SK-N-SH (cell line): ENCODE measurements around the gene SRD5A1. TPM values are rescaled to one million over a fixed set of nuclear protein-coding genes. Genes with fewer than 3 reads are reported as not detected.

Experiments used
- CTCF ChIA-PET: fragments of 300-600, 350-600 bp; formaldehyde crosslinking; extraction: SDS; loops from one replicate; lab custom pipeline; 2021; lab: Yijun Ruan, JAX
- POLR2A ChIA-PET: fragments of 350-600 bp; sonication (Branson Sonifier 250); formaldehyde crosslinking; extraction: SDS; loops from one replicate; lab custom pipeline; 2020; ENCODE audit warnings: antibody characterized with exemption, inconsistent platforms; lab: Yijun Ruan, JAX
- DNase-seq: peaks from one replicate; pipeline ENCODE4 v3.0.0; 2012
- H2AFZ ChIP-seq: fragments of 200-600 bp; sonication (generic); 2 replicates; pipeline ENCODE4 v1.8.1; 2016; ENCODE audit warnings: antibody characterized with exemption, mild to moderate bottlenecking, low read depth
- H3F3A ChIP-seq: fragments of 200-600 bp; sonication (generic); replicated peaks from 2 replicates; pipeline ENCODE3; 2016; ENCODE audit warnings: antibody characterized with exemption, mild to moderate bottlenecking; ENCODE audit not compliant: insufficient read depth
- H3K27ac ChIP-seq, 2 experiments: fragments of 200-500 bp in 1 of 2; fragments of 200-600 bp in 1 of 2; sonication (Bioruptor generic) in 1 of 2; sonication (generic), shearing (Covaris generic) in 1 of 2; 2 replicates each; pipeline versions ENCODE4 v1.5.1 to v1.6.1; 2014 to 2016; ENCODE audit warnings: low read depth in 2 of 2, inconsistent platforms in 1 of 2, low read length in 1 of 2, mild to moderate bottlenecking in 1 of 2, mixed read lengths in 1 of 2
- H3K27me3 ChIP-seq: fragments of 200-600 bp; sonication (generic), shearing (Covaris generic); 2 replicates; pipeline ENCODE4 v1.6.1; 2016; ENCODE audit warnings: mixed run types; ENCODE audit not compliant: insufficient read depth
- H3K36me3 ChIP-seq, 2 experiments: fragments of 200-500 bp in 1 of 2; fragments of 200-600 bp in 1 of 2; sonication (Bioruptor generic) in 1 of 2; sonication (generic) in 1 of 2; replicated peaks in 1 of 2; 2 replicates each; pipeline versions ENCODE3 to v1.5.1; 2014 to 2016; ENCODE audit warnings: low read length in 1 of 2, mild to moderate bottlenecking in 1 of 2; ENCODE audit not compliant: insufficient read depth in 2 of 2, control insufficient read depth in 1 of 2
- H3K4me1 ChIP-seq, 2 experiments: fragments of 200-500 bp in 1 of 2; fragments of 200-600 bp in 1 of 2; sonication (Bioruptor generic) in 1 of 2; sonication (generic), shearing (Covaris generic) in 1 of 2; 2 replicates each; pipeline versions ENCODE4 v1.5.1 to v1.6.1; 2014 to 2016; ENCODE audit warnings: low read depth in 1 of 2, low read length in 1 of 2, mixed run types in 1 of 2; ENCODE audit not compliant: insufficient read depth in 2 of 2, control insufficient read depth in 1 of 2
- H3K4me2 ChIP-seq: fragments of 200-600 bp; sonication (generic), shearing (Covaris generic); 2 replicates; pipeline ENCODE4 v1.6.1; 2017; ENCODE audit warnings: mixed run types
- H3K4me3 ChIP-seq, 2 experiments: fragments of 200-500 bp in 1 of 2; fragments of 200-600 bp in 1 of 2; sonication (Bioruptor generic) in 1 of 2; sonication (generic), shearing (Covaris generic) in 1 of 2; 2 replicates each; pipeline versions ENCODE4 v1.5.1 to v1.8.1; 2014 to 2016; ENCODE audit warnings: low read depth in 2 of 2, inconsistent platforms in 1 of 2, low read length in 1 of 2, mild to moderate bottlenecking in 1 of 2, mixed read lengths in 1 of 2, moderate library complexity in 1 of 2
- H3K79me2 ChIP-seq: fragments of 200-600 bp; sonication (generic); 2 replicates; pipeline ENCODE4 v1.8.1; 2017; ENCODE audit warnings: mild to moderate bottlenecking; ENCODE audit not compliant: insufficient read depth
- H3K9ac ChIP-seq: fragments of 200-600 bp; sonication (generic); 2 replicates; pipeline ENCODE4 v1.6.1; 2017; ENCODE audit warnings: mixed run types
- H3K9me2 ChIP-seq: fragments of 200-600 bp; sonication (generic); 2 replicates; pipeline ENCODE4 v1.6.1; 2017; ENCODE audit warnings: mixed run types
- H3K9me3 ChIP-seq: fragments of 200-600 bp; sonication (generic); 2 replicates; pipeline ENCODE4 v1.6.1; 2017; ENCODE audit warnings: mixed run types, mild to moderate bottlenecking, moderate library complexity
- H4K20me1 ChIP-seq: fragments of 200-600 bp; sonication (generic); 2 replicates; pipeline ENCODE4 v1.6.1; 2017; ENCODE audit warnings: mild to moderate bottlenecking, mixed run types; ENCODE audit not compliant: insufficient read depth
- CHD2 ChIP-seq: fragments of 150-350 bp; IDR thresholded peaks from 2 replicates; pipeline ENCODE4 v1.6.1; 2018; ENCODE audit warnings: low read length; ENCODE audit not compliant: partially characterized antibody
- ELF1 ChIP-seq: IDR thresholded peaks from 2 replicates; pipeline ENCODE4 v1.4.0; 2012
- EP300 ChIP-seq, 2 experiments: IDR thresholded peaks; 2 replicates each; pipeline versions ENCODE4 v1.4.0 to v1.6.1; 2012; ENCODE audit warnings: borderline replicate concordance in 1 of 2, low read depth in 1 of 2, low read length in 1 of 2
- FOSL2 ChIP-seq: IDR thresholded peaks from 2 replicates; pipeline ENCODE4 v1.4.0; 2012; ENCODE audit warnings: low read depth, mild to moderate bottlenecking, moderate library complexity, borderline replicate concordance
- GATA2 ChIP-seq: sonication (generic); formaldehyde crosslinking; IDR thresholded peaks from 2 replicates; pipeline ENCODE4 v1.5.0; 2020; ENCODE audit warnings: mild to moderate bottlenecking, missing genetic modification reagents
- MAX ChIP-seq: IDR thresholded peaks from 2 replicates; pipeline ENCODE4 v1.4.0; 2012; ENCODE audit warnings: low read depth
- NFIC ChIP-seq: IDR thresholded peaks from 2 replicates; pipeline ENCODE4 v1.4.0; 2012; ENCODE audit warnings: borderline replicate concordance
- RCOR1 ChIP-seq: fragments of 150-350 bp; IDR thresholded peaks from 2 replicates; pipeline ENCODE4 v1.6.1; 2017; ENCODE audit warnings: antibody characterized with exemption, low read length
- TAF1 ChIP-seq: IDR thresholded peaks from 2 replicates; pipeline ENCODE4 v1.6.1; 2012; ENCODE audit warnings: low read depth, mild to moderate bottlenecking, low read length, moderate library complexity, borderline replicate concordance
- TCF12 ChIP-seq: IDR thresholded peaks from 2 replicates; pipeline ENCODE4 v1.4.0; 2012
- YY1 ChIP-seq: IDR thresholded peaks from 2 replicates; pipeline ENCODE4 v1.4.0; 2012; ENCODE audit warnings: low read depth, mild to moderate bottlenecking
- ZBTB33 ChIP-seq: IDR thresholded peaks from 2 replicates; pipeline ENCODE4 v1.4.0; 2012; ENCODE audit warnings: low read depth, borderline replicate concordance
- WGBS: methylation state at CpG from one replicate; pipeline ENCODE4 v1.1.6; 2017; ENCODE audit warnings: low lambda C conversion rate; 5-methylcytosine and 5-hydroxymethylcytosine counted together
- polyA plus RNA-seq, 3 experiments: library from polyadenylated mRNA; depleted of rRNA; stranded (reverse); fragments of >200 nt; gene quantifications; 2 replicates each; pipeline ENCODE4 v1.2.3, GENCODE V29; 2012

The SRD5A1 gene
- polyA plus RNA-seq, 1 of the 3 experiments (the other 2 are of a cell fraction) = 24.0 TPM

DNA sequence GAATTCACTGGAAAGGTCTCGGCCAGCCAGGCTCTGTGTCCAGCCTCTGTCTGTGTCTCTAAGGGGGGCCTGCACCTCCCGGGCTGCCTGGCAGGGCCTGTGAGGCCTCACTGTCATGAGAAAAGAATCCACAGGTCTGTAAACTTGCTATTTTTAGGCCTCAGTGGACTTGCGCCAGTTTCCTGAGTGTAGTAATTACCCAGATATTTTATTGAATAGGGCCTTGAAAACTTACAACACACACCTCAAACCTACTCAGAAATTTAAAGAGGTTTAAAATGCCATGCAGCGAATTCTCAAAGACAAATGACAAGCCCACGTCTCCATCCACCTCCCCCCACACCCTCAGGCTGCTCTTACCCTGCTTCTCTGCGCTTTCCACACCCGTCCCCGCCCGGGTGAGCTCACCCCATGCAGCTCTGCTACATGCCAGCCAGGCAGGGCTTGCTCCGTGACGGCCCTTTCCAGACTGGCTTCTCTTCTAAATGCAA, 71.2 kb downstream of the SRD5A1 start (continued):
- TF ChIP-seq ZBTB33 (0 out of 2 replicates have a peak, but pooled peaks have one; percentile 40), NFIC (peak; percentile 83), YY1 (no peak), CHD2 (no peak), TAF1 (no peak; the same call in 1 of the 2 replicates), EP300 (IDR thresholded peaks at IDR 0.05; ENCODE audit: borderline replicate concordance in 1 of 2, low read depth in 1 of 2, low read length in 1 of 2) (peak in 1 of 2 experiments; percentile 78; a peak in 2 of 4 replicates), GATA2 (no peak), RCOR1 (no peak)

GRCh38 chr5:6705088-6705487, 71.8 kb downstream of the SRD5A1 start:
- Histone ChIP-seq H3F3A (no peaks in the 10 kb centered on the region), H4K20me1 (no peaks in the 10 kb centered on the region), H3K79me2 (no peaks in the 10 kb centered on the region), H3K9me3 (no peaks in the 10 kb centered on the region), H3K4me3 (no peak overlapping the region), H3K27me3 (no peaks in the 10 kb centered on the region), H3K36me3 (no peaks in the 10 kb centered on the region), H3K9me2 (no peaks in the 10 kb centered on the region), H3K27ac (peak overlapping the region; percentile 62 to 90), H3K4me1 (peaks cover 9 to 25% of the 10 kb centered on the region in 2 experiments; a peak in 3 of 4 replicates), H2AFZ (peak overlapping the region; percentile 80; the same call in 1 of the 2 replicates), H3K4me2 (peak overlapping the region; percentile 51), H3K9ac (peak overlapping the region; percentile 65; the same call in 1 of the 2 replicates)
- 88% methylated on average over 6 of the region's 6 CpGs for WGBS
- ChIA-PET POLR2A (no interaction called here), CTCF (no interaction called here)
- no peak for DNase-seq
- no peak for TF ChIP-seq MAX
- no peak for TF ChIP-seq NFIC
- no peak for TF ChIP-seq ELF1
- TF ChIP-seq YY1 = no peak
- TF ChIP-seq TCF12 = no peak
- no peak for TF ChIP-seq FOSL2
- TF ChIP-seq ZBTB33 = no peak
